T-helper 2 cell treated with Interferon-gamma antibody and Interleukin-4, amounts not matched to agents 5 μg/mL and 100 μg/mL, for 36 hours (primary cell): Measurements from ENCODE around the gene EXD3.
A peak's percentile ranks its signal among the peaks of the same experiment; 100 is the strongest.
"Not testable (repeated sequence)": the region's sequence is repeated elsewhere in the genome, so short reads cannot be mapped to it uniquely, and the experiment has no call there.

ENCODE experiments used
- DNase-seq: peaks from one replicate; pipeline ENCODE4 v3.0.0; 2021; ENCODE audit warnings: low spot score
- H3K27ac Mint-ChIP-seq: one replicate; pipeline ENCODE4 v1.8.0; 2021; ENCODE audit warnings: mild to moderate bottlenecking, mixed read lengths
- H3K27me3 Mint-ChIP-seq: one replicate; pipeline ENCODE4 v1.8.0; 2021; ENCODE audit warnings: low read depth, mixed read lengths
- H3K36me3 Mint-ChIP-seq: one replicate; pipeline ENCODE4 v1.8.0; 2021; ENCODE audit warnings: low read depth, mixed read lengths
- H3K4me1 Mint-ChIP-seq: one replicate; pipeline ENCODE4 v1.8.0; 2021; ENCODE audit warnings: low read depth, mixed read lengths
- H3K4me3 Mint-ChIP-seq: one replicate; pipeline ENCODE4 v1.8.0; 2022; ENCODE audit warnings: mild to moderate bottlenecking, moderate library complexity, mixed read lengths
- H3K9me3 Mint-ChIP-seq: one replicate; pipeline ENCODE4 v1.8.0; 2021; ENCODE audit warnings: mixed read lengths

The EXD3 gene

GRCh38 chr9:137426018-137426681 lies 3.2 kb upstream of the EXD3 start:
- DNase-seq: no peak
- H3K27me3 Mint-ChIP-seq: peaks cover 9% of the 10 kb centered on the region
- no peaks in the 10 kb centered on the region for H3K36me3 Mint-ChIP-seq
- no peaks in the 10 kb centered on the region for H3K9me3 Mint-ChIP-seq
- no peak overlapping the region for H3K27ac Mint-ChIP-seq
- H3K4me3 Mint-ChIP-seq: no peak overlapping the region
- peaks cover 7% of the 10 kb centered on the region for H3K4me1 Mint-ChIP-seq

- Mint-ChIP-seq H3K9me3 (no peaks in the 10 kb centered on the region), H3K4me1 (peaks cover 9% of the 10 kb centered on the region), H3K4me3 (no peak overlapping the region), H3K27me3 (peaks cover 9% of the 10 kb centered on the region), H3K36me3 (no peaks in the 10 kb centered on the region), H3K27ac (no peak overlapping the region)
- DNase-seq: no peak
Measured at GRCh38 chr9:137423514-137424291, 741 bp upstream of the EXD3 start.

GRCh38 chr9:137421838-137422603 lies 941 bp downstream of the EXD3 start:
- DNase-seq: no peak
- H3K4me1 Mint-ChIP-seq: peaks cover 9% of the 10 kb centered on the region
- H3K4me3 Mint-ChIP-seq: peak overlapping the region; percentile 94
- H3K27me3 Mint-ChIP-seq: peaks cover 9% of the 10 kb centered on the region
- H3K36me3 Mint-ChIP-seq: no peaks in the 10 kb centered on the region
- H3K9me3 Mint-ChIP-seq: no peaks in the 10 kb centered on the region
- H3K27ac Mint-ChIP-seq: peak overlapping the region; percentile 41

- DNase-seq: no peak
- no peaks in the 10 kb centered on the region for H3K27me3 Mint-ChIP-seq
- H3K4me3 Mint-ChIP-seq: no peak overlapping the region
- H3K9me3 Mint-ChIP-seq: no peaks in the 10 kb centered on the region
- H3K27ac Mint-ChIP-seq: no peak overlapping the region
- H3K4me1 Mint-ChIP-seq: peaks cover 12% of the 10 kb centered on the region
- no peaks in the 10 kb centered on the region for H3K36me3 Mint-ChIP-seq
Measured at GRCh38 chr9:137417161-137418021, 5.6 kb downstream of the EXD3 start.

- Mint-ChIP-seq H3K4me3 (no peak overlapping the region), H3K9me3 (no peaks in the 10 kb centered on the region), H3K4me1 (peaks cover 7% of the 10 kb centered on the region)
Measured at GRCh38 chr9:137416563-137417151, 6.3 kb downstream of the EXD3 start.

GRCh38 chr9:137416006-137416562 lies 6.9 kb downstream of the EXD3 start:
- Mint-ChIP-seq H3K9me3 (no peaks in the 10 kb centered on the region), H3K4me3 (no peak overlapping the region), H3K4me1 (peaks cover 5% of the 10 kb centered on the region), H3K36me3 (no peaks in the 10 kb centered on the region), H3K27ac (no peak overlapping the region), H3K27me3 (no peaks in the 10 kb centered on the region)
- DNase-seq: no peak

More at GRCh38 chr9:137416563-137417151, 6.3 kb downstream of the EXD3 start:
- no peaks in the 10 kb centered on the region for H3K36me3 Mint-ChIP-seq
- H3K27me3 Mint-ChIP-seq: no peaks in the 10 kb centered on the region
- H3K27ac Mint-ChIP-seq: no peak overlapping the region
- DNase-seq: no peak

- Mint-ChIP-seq H3K9me3 (no peaks in the 10 kb centered on the region), H3K4me3 (no peak overlapping the region), H3K36me3 (no peaks in the 10 kb centered on the region), H3K27ac (no peak overlapping the region), H3K27me3 (no peaks in the 10 kb centered on the region), H3K4me1 (peaks cover 5% of the 10 kb centered on the region)
- no peak for DNase-seq
Measured at GRCh38 chr9:137415451-137415850, 7.5 kb downstream of the EXD3 start.

GRCh38 chr9:137412431-137412830 lies 10.5 kb downstream of the EXD3 start:
- H3K4me1 Mint-ChIP-seq: peaks cover 3% of the 10 kb centered on the region

GRCh38 chr9:137411645-137412380 lies 11.1 kb downstream of the EXD3 start:
- Mint-ChIP-seq H3K27me3 (no peaks in the 10 kb centered on the region), H3K27ac (no peak overlapping the region)
- DNase-seq: peak; percentile 62

More at GRCh38 chr9:137412431-137412830, 10.5 kb downstream of the EXD3 start:
- H3K27ac Mint-ChIP-seq: no peak overlapping the region
- no peak for DNase-seq
- H3K4me3 Mint-ChIP-seq: no peak overlapping the region
- H3K36me3 Mint-ChIP-seq: no peaks in the 10 kb centered on the region
- H3K27me3 Mint-ChIP-seq: no peaks in the 10 kb centered on the region
- no peaks in the 10 kb centered on the region for H3K9me3 Mint-ChIP-seq

GRCh38 chr9:137411260-137411644 lies 11.7 kb downstream of the EXD3 start:
- Mint-ChIP-seq H3K27me3 (no peaks in the 10 kb centered on the region), H3K4me1 (peaks cover 3% of the 10 kb centered on the region), H3K9me3 (no peaks in the 10 kb centered on the region), H3K4me3 (no peak overlapping the region), H3K27ac (no peak overlapping the region), H3K36me3 (no peaks in the 10 kb centered on the region)
- no peak for DNase-seq

More at GRCh38 chr9:137411645-137412380, 11.1 kb downstream of the EXD3 start:
- Mint-ChIP-seq H3K9me3 (no peaks in the 10 kb centered on the region), H3K4me3 (no peak overlapping the region), H3K4me1 (peaks cover 3% of the 10 kb centered on the region), H3K36me3 (no peaks in the 10 kb centered on the region)

- H3K4me1 Mint-ChIP-seq: peaks cover 3% of the 10 kb centered on the region
- H3K27me3 Mint-ChIP-seq: peaks cover 3% of the 10 kb centered on the region
- H3K9me3 Mint-ChIP-seq: no peaks in the 10 kb centered on the region
- DNase-seq: no peak
- H3K27ac Mint-ChIP-seq: no peak overlapping the region
- no peaks in the 10 kb centered on the region for H3K36me3 Mint-ChIP-seq
- no peak overlapping the region for H3K4me3 Mint-ChIP-seq
Measured at GRCh38 chr9:137410891-137411249, 12.1 kb downstream of the EXD3 start.

- H3K36me3 Mint-ChIP-seq: not testable (repeated sequence)
- H3K27ac Mint-ChIP-seq: peak overlapping the region; percentile 26
Measured at GRCh38 chr9:137410236-137410890, 12.6 kb downstream of the EXD3 start.

More at GRCh38 chr9:137410236-137410890, 12.6 kb downstream of the EXD3 start:
- not testable (repeated sequence) for H3K27me3 Mint-ChIP-seq, H3K4me3 Mint-ChIP-seq, DNase-seq, H3K9me3 Mint-ChIP-seq, H3K4me1 Mint-ChIP-seq
